HG02938 (cell line): ENCODE measurements around the gene HOXD12.

ENCODE experiments used
- ATAC-seq: cut with Tn5 transposase; IDR thresholded peaks from one replicate; pipeline ENCODE4 v1.9.1; 2021; ENCODE audit warnings: mild to moderate bottlenecking, moderate library complexity; ENCODE audit not compliant: unreplicated experiment

The HOXD12 gene

GRCh38 chr2:176099728-176100546, at the start of gene HOXD12:
HOXD12 (plus strand) TSS chr2:176099795; CDS start chr2:176099802, 7 bp downstream.
- ATAC-seq: no peak

GRCh38 chr2:176056406-176056805, 43.2 kb upstream of the HOXD12 start:
- no peak for ATAC-seq

GRCh38 chr2:176063958-176064357, 35.6 kb upstream of the HOXD12 start:
- no peak for ATAC-seq

GRCh38 chr2:176066645-176067588, 32.7 kb upstream of the HOXD12 start:
- ATAC-seq: no peak

- ATAC-seq: no peak
Observed at GRCh38 chr2:176067589-176068418, 31.8 kb upstream of the HOXD12 start.

GRCh38 chr2:176068419-176068832, 31.2 kb upstream of the HOXD12 start:
- no peak for ATAC-seq

- no peak for ATAC-seq
Observed at GRCh38 chr2:176071330-176072291, 28.0 kb upstream of the HOXD12 start.

GRCh38 chr2:176072292-176072669, 27.3 kb upstream of the HOXD12 start:
- no peak for ATAC-seq

- ATAC-seq: no peak
Observed at GRCh38 chr2:176072951-176073904, 26.4 kb upstream of the HOXD12 start.

GRCh38 chr2:176074919-176075425, 24.6 kb upstream of the HOXD12 start:
- ATAC-seq: no peak

GRCh38 chr2:176075481-176075880, 24.1 kb upstream of the HOXD12 start:
- ATAC-seq: no peak

- no peak for ATAC-seq
Observed at GRCh38 chr2:176076063-176076462, 23.5 kb upstream of the HOXD12 start.

- no peak for ATAC-seq
Observed at GRCh38 chr2:176076796-176077195, 22.8 kb upstream of the HOXD12 start.

- no peak for ATAC-seq
Observed at GRCh38 chr2:176078541-176079284, 20.9 kb upstream of the HOXD12 start.

GRCh38 chr2:176079285-176079830, 20.2 kb upstream of the HOXD12 start:
- ATAC-seq: no peak

GRCh38 chr2:176079831-176080539, 19.6 kb upstream of the HOXD12 start:
- ATAC-seq: no peak
